Mesothelial cell of epicardium (in vitro differentiated cells): ENCODE measurements around the gene CDH20. TPM values are rescaled to one million over a fixed set of nuclear protein-coding genes. Genes with fewer than 3 reads are reported as not detected.
A peak's percentile ranks its signal among the peaks of the same experiment; 100 is the strongest.

Source experiments
- DNase-seq, 2 experiments: peaks; one replicate each; pipeline ENCODE4 v3.0.0; 2021; ENCODE audit warnings: low spot score in 2 of 2; ENCODE audit not compliant: unreplicated experiment in 2 of 2
- H3K27ac Mint-ChIP-seq: 2 replicates; pipeline ENCODE4 v1.8.0; 2021; ENCODE audit warnings: mixed read lengths
- H3K27me3 Mint-ChIP-seq: 2 replicates; pipeline ENCODE4 v1.8.0; 2021; ENCODE audit warnings: low read depth, mixed read lengths
- H3K36me3 Mint-ChIP-seq: 2 replicates; pipeline ENCODE4 v1.8.0; 2021; ENCODE audit warnings: mixed read lengths
- H3K4me1 Mint-ChIP-seq: 2 replicates; pipeline ENCODE4 v1.8.0; 2021; ENCODE audit warnings: mixed read lengths
- H3K4me3 Mint-ChIP-seq: 2 replicates; pipeline ENCODE4 v1.8.0; 2021; ENCODE audit warnings: mild to moderate bottlenecking, moderate library complexity, mixed read lengths
- H3K9me3 Mint-ChIP-seq: 2 replicates; pipeline ENCODE4 v1.8.0; 2021; ENCODE audit warnings: mixed read lengths
- total RNA-seq: library from RNA; stranded (reverse); gene quantifications from 3 replicates; pipeline ENCODE4 v1.2.1, GENCODE V29; 2021
- TF ChIP-seq, protein P1 (sequence below): fragments of 200-600 bp; sonication (generic); IDR thresholded peaks from one replicate; pipeline ENCODE4 v1.5.0; 2021; ENCODE audit warnings: antibody characterized with exemption; ENCODE audit not compliant: unreplicated experiment

Gene CDH20
- total RNA-seq, 1 donor from 2014 or later: 0.89 TPM

DNA sequence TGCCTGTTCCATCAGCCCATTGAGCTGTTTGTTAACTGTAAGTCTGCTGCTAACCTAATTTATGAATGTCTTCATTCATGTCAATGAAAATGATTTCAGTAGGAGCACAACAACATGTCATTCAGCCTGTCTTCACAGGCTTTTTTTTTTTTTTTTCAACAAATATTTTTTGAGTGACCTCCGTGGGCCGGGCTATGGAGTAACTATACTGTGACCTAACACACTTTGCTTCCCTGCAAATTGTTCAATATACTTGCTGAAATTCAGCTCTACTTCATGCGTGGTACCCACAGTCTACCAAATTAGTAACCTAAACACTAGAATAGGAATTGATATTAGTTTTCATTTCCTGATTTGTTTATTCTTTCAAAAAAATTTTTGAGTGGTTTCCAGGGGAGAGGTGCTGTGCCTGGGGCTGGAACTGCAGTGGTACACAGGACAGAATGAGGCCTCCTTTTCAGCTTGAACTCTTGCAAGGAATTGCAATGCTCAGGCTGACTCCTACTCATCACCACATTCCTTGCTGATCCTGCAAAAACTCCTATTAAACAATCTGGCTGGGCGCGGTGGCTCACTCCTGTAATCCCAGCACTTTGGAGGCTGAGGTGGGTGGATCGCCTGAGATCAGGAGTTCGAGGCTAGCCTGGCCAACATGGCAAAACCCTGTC, 87.1 kb downstream of the CDH20 start:
- Mint-ChIP-seq H3K4me1 (no peaks in the 10 kb centered on the region), H3K27ac (no peak overlapping the region), H3K4me3 (no peak overlapping the region)

DNA sequence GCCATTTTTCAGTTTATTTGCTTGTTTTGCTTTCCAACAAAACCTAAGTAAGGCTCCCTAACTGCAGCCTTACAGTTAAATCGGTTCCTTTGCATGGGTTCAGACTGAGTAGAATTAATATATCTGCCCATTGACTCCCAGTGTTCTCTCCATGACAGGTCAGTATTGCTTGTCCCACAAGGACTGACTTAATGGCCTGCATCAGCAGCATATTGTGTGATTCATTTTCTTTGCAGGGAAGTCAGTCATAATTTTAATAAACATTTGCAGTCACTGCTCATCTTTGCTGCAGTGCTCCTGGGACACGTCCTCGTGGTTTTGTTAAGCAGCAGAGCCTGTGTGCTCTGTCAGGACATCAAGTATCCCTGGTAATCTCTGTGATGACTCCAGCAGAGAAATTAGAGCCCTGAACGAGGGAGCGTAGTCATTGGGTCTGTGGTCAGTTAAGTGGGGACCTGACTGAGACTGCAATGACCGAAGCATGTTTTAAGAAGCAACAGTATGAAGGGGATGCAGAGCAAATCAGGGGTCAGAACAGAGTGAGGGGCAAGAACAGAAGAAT, 93.3 kb downstream of the CDH20 start:
- Mint-ChIP-seq H3K4me1 (no peaks in the 10 kb centered on the region), H3K4me3 (no peak overlapping the region), H3K36me3 (no peaks in the 10 kb centered on the region), H3K27me3 (no peaks in the 10 kb centered on the region), H3K27ac (no peak overlapping the region), H3K9me3 (no peaks in the 10 kb centered on the region)
- DNase-seq: no peak
- TF ChIP-seq, protein P1, sequence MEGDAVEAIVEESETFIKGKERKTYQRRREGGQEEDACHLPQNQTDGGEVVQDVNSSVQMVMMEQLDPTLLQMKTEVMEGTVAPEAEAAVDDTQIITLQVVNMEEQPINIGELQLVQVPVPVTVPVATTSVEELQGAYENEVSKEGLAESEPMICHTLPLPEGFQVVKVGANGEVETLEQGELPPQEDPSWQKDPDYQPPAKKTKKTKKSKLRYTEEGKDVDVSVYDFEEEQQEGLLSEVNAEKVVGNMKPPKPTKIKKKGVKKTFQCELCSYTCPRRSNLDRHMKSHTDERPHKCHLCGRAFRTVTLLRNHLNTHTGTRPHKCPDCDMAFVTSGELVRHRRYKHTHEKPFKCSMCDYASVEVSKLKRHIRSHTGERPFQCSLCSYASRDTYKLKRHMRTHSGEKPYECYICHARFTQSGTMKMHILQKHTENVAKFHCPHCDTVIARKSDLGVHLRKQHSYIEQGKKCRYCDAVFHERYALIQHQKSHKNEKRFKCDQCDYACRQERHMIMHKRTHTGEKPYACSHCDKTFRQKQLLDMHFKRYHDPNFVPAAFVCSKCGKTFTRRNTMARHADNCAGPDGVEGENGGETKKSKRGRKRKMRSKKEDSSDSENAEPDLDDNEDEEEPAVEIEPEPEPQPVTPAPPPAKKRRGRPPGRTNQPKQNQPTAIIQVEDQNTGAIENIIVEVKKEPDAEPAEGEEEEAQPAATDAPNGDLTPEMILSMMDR: no peak

More for the DNA sequence above, 87.1 kb downstream of the CDH20 start:
- H3K9me3 Mint-ChIP-seq: peaks cover 5% of the 10 kb centered on the region
- no peak for DNase-seq
- TF ChIP-seq, protein P1: no peak
- no peaks in the 10 kb centered on the region for H3K27me3 Mint-ChIP-seq
- no peaks in the 10 kb centered on the region for H3K36me3 Mint-ChIP-seq

DNA sequence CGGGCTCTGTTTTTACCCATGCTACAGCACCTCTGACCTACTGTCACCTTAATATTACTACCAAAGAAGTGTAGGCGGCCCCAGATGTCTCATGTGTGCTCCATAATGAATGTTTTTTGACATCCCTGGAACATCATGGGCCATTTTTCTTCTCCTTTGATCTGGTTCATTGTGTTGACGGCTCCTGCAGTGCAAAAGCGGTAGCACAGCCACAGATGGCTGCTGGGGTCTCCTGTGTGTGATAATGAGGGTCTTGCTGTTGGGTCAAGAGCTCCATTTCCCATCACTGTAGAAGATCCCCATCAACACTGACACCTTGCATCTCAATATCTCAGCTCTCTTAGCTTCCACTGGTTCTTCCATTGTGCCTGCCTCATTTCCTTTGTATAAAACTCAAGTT, 95.0 kb downstream of the CDH20 start:
- H3K36me3 Mint-ChIP-seq: no peaks in the 10 kb centered on the region
- no peaks in the 10 kb centered on the region for H3K9me3 Mint-ChIP-seq
- no peak overlapping the region for H3K27ac Mint-ChIP-seq
- no peaks in the 10 kb centered on the region for H3K4me1 Mint-ChIP-seq
- TF ChIP-seq, protein P1: no peak
- DNase-seq: no peak
- no peak overlapping the region for H3K4me3 Mint-ChIP-seq
- no peaks in the 10 kb centered on the region for H3K27me3 Mint-ChIP-seq

DNA sequence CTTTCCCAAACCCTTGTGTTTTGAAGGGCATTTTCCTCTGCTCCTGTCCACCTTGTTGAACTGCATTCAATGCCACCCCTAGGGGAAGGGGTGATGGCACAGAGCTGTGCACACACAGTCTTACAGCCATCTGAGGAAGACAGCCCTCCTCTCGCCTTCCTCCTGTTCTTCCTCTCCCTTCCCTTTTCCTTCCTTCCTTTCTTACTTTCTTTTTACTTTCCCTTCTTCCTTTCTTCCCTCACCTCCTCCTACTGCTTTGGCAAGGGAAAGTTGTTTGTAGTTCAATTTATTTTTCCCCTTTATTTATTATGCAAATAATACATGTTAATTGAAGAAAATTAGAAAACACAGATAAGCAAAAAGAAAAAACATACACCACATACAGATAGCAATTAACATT, 99.4 kb downstream of the CDH20 start:
- Mint-ChIP-seq H3K27me3 (no peaks in the 10 kb centered on the region), H3K36me3 (no peaks in the 10 kb centered on the region), H3K27ac (no peak overlapping the region), H3K9me3 (no peaks in the 10 kb centered on the region), H3K4me1 (no peaks in the 10 kb centered on the region), H3K4me3 (no peak overlapping the region)
- TF ChIP-seq, protein P1: no peak
- no peak for DNase-seq

DNA sequence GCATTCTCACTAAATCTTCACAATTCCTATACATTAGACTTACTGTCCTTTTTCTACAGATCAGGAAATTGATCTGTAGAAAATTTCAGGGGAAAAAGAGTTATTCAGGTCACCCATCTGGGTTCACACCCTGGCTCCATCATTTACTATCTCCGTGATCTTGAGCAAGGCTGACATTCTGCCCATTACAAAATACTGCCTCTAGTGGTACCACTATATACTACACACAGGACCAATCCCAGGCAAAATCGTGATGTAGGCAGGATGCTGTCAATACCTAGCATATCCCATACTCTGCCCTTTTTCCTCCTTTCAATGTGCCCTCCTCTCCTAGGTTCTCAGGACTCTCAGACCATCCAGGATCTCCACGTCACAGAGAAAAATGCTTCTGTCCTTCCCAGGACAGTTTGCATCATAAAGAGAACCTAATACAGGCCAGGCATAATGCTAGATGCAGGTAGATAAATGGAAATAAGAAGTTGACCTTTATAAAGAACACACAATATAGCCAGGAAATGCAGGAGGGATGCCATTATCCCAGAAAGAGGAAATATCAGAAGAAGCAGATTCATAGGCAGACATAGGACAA, 101.9 kb downstream of the CDH20 start:
- no peak overlapping the region for H3K27ac Mint-ChIP-seq
- TF ChIP-seq, protein P1: peak; percentile 52
- H3K36me3 Mint-ChIP-seq: no peaks in the 10 kb centered on the region
- no peaks in the 10 kb centered on the region for H3K27me3 Mint-ChIP-seq
- H3K4me3 Mint-ChIP-seq: no peak overlapping the region
- H3K4me1 Mint-ChIP-seq: no peaks in the 10 kb centered on the region
- H3K9me3 Mint-ChIP-seq: no peaks in the 10 kb centered on the region
- no peak for DNase-seq
